ENCODE measurements around the gene LONRF3. TPM values are rescaled to one million over a fixed set of nuclear protein-coding genes. Genes with fewer than 3 reads are reported as not detected.
A peak's percentile ranks its signal among the peaks of the same experiment; 100 is the strongest.

The LONRF3 gene
- total and polyA plus RNA-seq, 2 of the 13 experiments (the other 11 are each of a cell fraction or from before 2014, with no cell fraction given), result 4.8 to 11.6 TPM

DNA sequence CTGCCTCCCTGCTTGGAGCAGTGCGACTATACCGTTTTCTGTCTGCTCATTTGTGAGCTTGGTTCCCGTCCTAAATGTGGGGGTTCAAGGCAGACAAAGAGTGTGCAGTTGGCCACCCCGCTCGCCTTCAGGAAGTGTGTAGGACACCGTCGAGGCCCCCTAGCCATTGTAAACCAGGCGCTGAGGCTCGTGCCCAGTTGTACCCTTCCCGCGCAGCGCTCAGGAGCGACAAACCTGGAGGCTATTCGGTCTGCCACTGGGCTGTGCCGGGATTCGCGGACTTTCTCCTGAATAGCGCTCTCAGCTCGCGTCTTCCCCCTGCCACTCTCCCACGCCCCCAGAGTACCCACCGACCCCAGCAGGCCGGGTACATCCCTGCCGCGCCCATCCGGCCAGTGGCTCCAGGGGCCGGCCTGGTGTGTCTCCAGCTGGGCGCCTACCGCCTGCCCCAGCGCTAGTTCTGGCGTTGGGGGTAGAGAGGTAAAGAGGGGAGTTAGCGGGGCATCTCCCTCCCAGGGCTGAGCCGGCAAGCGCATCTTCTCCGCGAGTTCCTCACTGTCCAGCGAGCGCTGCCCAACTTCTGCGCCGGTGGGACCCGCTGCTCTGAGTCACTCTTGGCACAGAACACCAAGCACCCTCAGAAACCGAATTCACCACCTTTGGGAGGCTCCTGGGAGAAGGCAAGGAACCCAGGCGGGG, 880 bp upstream of the LONRF3 start:
- POLR2A ChIA-PET, result no interaction called here
- CTCF ChIA-PET (ENCODE audit: low intra/inter-chr PET ratio, low total read pairs), result no interaction called here
- Histone ChIP-seq H2AFZ (ENCODE audit: low read length) (no peak overlapping the region), H3K4me3 (replicated peaks in 1 of 3; ENCODE audit: insufficient read depth in 1 of 3, low read depth in 2 of 3, low read length in 3 of 3) (peak overlapping the region; percentile 55 to 72 (median 69)), H3K79me2 (ENCODE audit: insufficient read depth, low read length) (peaks cover 4% of the 10 kb centered on the region), H3K4me1 (ENCODE audit: insufficient read depth, low read length) (peaks cover 29% of the 10 kb centered on the region), H4K20me1 (ENCODE audit: insufficient read depth, low read length) (peaks cover 6% of the 10 kb centered on the region), H3K9me3 (ENCODE audit: low read length) (no peaks in the 10 kb centered on the region), H3K4me2 (ENCODE audit: low read depth, low read length) (peak overlapping the region; percentile 90), H3K27me3 (ENCODE audit: control insufficient read depth in 1 of 2, insufficient read depth in 2 of 2, low read length in 2 of 2) (peaks cover 0 to 17% of the 10 kb centered on the region in 2 experiments; a peak in 3 of 5 replicates), H3K27ac (ENCODE audit: extremely low read length, insufficient read depth, low read length) (no peak overlapping the region), H3K36me3 (replicated peaks in 1 of 2; ENCODE audit: control insufficient read depth in 1 of 2, insufficient read depth in 2 of 2, low read length in 2 of 2) (0 out of 5 replicates have a peak, but pooled peaks cover 0 to 4% of the 10 kb centered on the region in 2 experiments), H3K9ac (ENCODE audit: insufficient read depth, low read depth, low read length) (peak overlapping the region; percentile 46; the same call in 1 of the 2 replicates)
- BruUV-seq (replicated peaks), result no TSS peak
- ATAC-seq (peak; percentile 3; the same call in 1 of the 3 replicates), FAIRE-seq (no peak), DNase-seq (ENCODE audit: low spot score) (no peak)
- WGBS (ENCODE audit: low lambda C conversion rate), result no CpG with 5 or more reads among the region's 43 CpGs
- intact Hi-C loops (cut with micrococcal nuclease; ENCODE audit: unreplicated experiment) (loop anchor here (10.0 kb wide), 1 partner anchor 261 kb away; the partner anchor contains the start of gene PGRMC1), in situ Hi-C loops (cut with HindIII; ENCODE audit: extremely low pct_ligation_motif_present, low pct_unique_long_range_greater_than_20kb) (no loop called here)
- TF ChIP-seq ZNF569 (CRISPR knock-in tag; IDR thresholded peaks at IDR 0.05; ENCODE audit: borderline replicate concordance) (no peak), AHDC1 (CRISPR knock-in tag; IDR thresholded peaks at IDR 0.05; ENCODE audit: borderline replicate concordance) (no peak), U2AF1 (optimal IDR thresholded peaks at IDR 0.05; ENCODE audit: low read depth, low read length) (no peak), NR2F2 (IDR thresholded peaks at IDR 0.05; ENCODE audit: borderline replicate concordance, low read depth) (no peak), ZNF777 (CRISPR knock-in tag; IDR thresholded peaks at IDR 0.05) (0 out of 2 replicates have a peak, but pooled peaks have one; percentile 34), ZSCAN20 (CRISPR knock-in tag; IDR thresholded peaks at IDR 0.05; ENCODE audit: borderline replicate concordance) (no peak), FOXC1 (CRISPR knock-in tag; IDR thresholded peaks at IDR 0.05; ENCODE audit: borderline replicate concordance) (no peak), TBX2 (CRISPR knock-in tag; IDR thresholded peaks at IDR 0.05; ENCODE audit: borderline replicate concordance) (no peak), BCL6 (CRISPR knock-in tag; IDR thresholded peaks at IDR 0.05) (no peak)
- TF ChIP-seq, protein P1, sequence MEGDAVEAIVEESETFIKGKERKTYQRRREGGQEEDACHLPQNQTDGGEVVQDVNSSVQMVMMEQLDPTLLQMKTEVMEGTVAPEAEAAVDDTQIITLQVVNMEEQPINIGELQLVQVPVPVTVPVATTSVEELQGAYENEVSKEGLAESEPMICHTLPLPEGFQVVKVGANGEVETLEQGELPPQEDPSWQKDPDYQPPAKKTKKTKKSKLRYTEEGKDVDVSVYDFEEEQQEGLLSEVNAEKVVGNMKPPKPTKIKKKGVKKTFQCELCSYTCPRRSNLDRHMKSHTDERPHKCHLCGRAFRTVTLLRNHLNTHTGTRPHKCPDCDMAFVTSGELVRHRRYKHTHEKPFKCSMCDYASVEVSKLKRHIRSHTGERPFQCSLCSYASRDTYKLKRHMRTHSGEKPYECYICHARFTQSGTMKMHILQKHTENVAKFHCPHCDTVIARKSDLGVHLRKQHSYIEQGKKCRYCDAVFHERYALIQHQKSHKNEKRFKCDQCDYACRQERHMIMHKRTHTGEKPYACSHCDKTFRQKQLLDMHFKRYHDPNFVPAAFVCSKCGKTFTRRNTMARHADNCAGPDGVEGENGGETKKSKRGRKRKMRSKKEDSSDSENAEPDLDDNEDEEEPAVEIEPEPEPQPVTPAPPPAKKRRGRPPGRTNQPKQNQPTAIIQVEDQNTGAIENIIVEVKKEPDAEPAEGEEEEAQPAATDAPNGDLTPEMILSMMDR (CRISPR knock-in tag; IDR thresholded peaks at IDR 0.05), result no peak
- TF ChIP-seq, protein P2, sequence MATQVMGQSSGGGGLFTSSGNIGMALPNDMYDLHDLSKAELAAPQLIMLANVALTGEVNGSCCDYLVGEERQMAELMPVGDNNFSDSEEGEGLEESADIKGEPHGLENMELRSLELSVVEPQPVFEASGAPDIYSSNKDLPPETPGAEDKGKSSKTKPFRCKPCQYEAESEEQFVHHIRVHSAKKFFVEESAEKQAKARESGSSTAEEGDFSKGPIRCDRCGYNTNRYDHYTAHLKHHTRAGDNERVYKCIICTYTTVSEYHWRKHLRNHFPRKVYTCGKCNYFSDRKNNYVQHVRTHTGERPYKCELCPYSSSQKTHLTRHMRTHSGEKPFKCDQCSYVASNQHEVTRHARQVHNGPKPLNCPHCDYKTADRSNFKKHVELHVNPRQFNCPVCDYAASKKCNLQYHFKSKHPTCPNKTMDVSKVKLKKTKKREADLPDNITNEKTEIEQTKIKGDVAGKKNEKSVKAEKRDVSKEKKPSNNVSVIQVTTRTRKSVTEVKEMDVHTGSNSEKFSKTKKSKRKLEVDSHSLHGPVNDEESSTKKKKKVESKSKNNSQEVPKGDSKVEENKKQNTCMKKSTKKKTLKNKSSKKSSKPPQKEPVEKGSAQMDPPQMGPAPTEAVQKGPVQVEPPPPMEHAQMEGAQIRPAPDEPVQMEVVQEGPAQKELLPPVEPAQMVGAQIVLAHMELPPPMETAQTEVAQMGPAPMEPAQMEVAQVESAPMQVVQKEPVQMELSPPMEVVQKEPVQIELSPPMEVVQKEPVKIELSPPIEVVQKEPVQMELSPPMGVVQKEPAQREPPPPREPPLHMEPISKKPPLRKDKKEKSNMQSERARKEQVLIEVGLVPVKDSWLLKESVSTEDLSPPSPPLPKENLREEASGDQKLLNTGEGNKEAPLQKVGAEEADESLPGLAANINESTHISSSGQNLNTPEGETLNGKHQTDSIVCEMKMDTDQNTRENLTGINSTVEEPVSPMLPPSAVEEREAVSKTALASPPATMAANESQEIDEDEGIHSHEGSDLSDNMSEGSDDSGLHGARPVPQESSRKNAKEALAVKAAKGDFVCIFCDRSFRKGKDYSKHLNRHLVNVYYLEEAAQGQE (IDR thresholded peaks at IDR 0.05; ENCODE audit: borderline replicate concordance in 1 of 2, low read depth in 1 of 2, low read length in 2 of 2), result no peak

All from HepG2 (cell line).